K562 (cell line): ENCODE results near the gene METAP1D.

Experiments
- MYC ChIP-seq, 2 experiments: fragments of 250-450 bp in 1 of 2; sonication (Bioruptor Pico) in 1 of 2; IDR thresholded peaks; 2 replicates each; pipeline versions ENCODE4 v1.5.1 to v1.6.1; 2012 to 2021; ENCODE audit warnings: low read depth in 2 of 2, borderline replicate concordance in 1 of 2, improper control_type of control experiment in 1 of 2, low read length in 1 of 2, mild to moderate bottlenecking in 1 of 2, moderate library complexity in 1 of 2
- ZNF133 ChIP-seq: fragments of 250-450 bp; sonication (Bioruptor Pico); IDR thresholded peaks from 2 replicates; pipeline ENCODE4 v1.4.0; 2020; ENCODE audit warnings: mild to moderate bottlenecking
- TF ChIP-seq, protein P1 (sequence below), 2 experiments: IDR thresholded peaks in 1 of 2; conservative IDR thresholded peaks in 1 of 2; 2 replicates each; pipeline ENCODE4 v1.6.1; 2016; ENCODE audit warnings: low read depth in 2 of 2, mild to moderate bottlenecking in 1 of 2, missing compliant biosample characterization in 1 of 2, missing genetic modification characterization in 1 of 2, moderate library complexity in 1 of 2
- TF ChIP-seq, protein P2 (sequence below), 2 experiments: fragments of 450-650 bp; IDR thresholded peaks; 2 replicates each; pipeline ENCODE4 v1.6.1; 2018; ENCODE audit warnings: mild to moderate bottlenecking in 2 of 2, low read depth in 1 of 2; ENCODE audit not compliant: partially characterized antibody in 2 of 2

DNA sequence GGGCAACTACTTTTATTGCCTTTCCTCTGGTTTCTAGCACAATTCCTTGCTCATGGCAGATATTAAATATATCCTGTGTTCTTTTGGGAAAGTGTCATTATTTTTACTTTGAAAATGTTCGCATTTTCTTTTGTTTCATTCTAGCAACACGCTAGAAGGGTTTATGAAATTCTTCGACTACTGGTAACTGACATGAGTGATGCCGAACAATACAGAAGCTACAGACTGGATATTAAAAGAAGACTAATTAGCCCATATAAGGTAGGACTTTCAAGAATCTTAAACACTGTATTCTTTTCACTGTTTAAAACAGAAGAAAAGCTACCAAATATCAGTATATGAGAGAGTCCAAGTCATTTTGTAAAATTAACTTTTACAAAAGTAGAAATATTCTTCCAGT is 20.6 kb upstream of the METAP1D start:
- TF ChIP-seq, protein P1, sequence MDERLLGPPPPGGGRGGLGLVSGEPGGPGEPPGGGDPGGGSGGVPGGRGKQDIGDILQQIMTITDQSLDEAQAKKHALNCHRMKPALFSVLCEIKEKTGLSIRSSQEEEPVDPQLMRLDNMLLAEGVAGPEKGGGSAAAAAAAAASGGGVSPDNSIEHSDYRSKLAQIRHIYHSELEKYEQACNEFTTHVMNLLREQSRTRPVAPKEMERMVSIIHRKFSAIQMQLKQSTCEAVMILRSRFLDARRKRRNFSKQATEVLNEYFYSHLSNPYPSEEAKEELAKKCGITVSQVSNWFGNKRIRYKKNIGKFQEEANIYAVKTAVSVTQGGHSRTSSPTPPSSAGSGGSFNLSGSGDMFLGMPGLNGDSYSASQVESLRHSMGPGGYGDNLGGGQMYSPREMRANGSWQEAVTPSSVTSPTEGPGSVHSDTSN (CRISPR knock-in tag; IDR thresholded peaks at IDR 0.05; ENCODE audit: low read depth) = no peak
- TF ChIP-seq, protein P1 (tag; conservative IDR thresholded peaks at IDR 0.05; ENCODE audit: low read depth) = no peak
- TF ChIP-seq ZNF133 (CRISPR knock-in tag) = no peak
- TF ChIP-seq MYC (IDR thresholded peaks at IDR 0.05; ENCODE audit: low read depth, low read length) = no peak
- TF ChIP-seq MYC (CRISPR knock-in tag; IDR thresholded peaks at IDR 0.05; ENCODE audit: borderline replicate concordance, low read depth) = no peak
- TF ChIP-seq, protein P2, sequence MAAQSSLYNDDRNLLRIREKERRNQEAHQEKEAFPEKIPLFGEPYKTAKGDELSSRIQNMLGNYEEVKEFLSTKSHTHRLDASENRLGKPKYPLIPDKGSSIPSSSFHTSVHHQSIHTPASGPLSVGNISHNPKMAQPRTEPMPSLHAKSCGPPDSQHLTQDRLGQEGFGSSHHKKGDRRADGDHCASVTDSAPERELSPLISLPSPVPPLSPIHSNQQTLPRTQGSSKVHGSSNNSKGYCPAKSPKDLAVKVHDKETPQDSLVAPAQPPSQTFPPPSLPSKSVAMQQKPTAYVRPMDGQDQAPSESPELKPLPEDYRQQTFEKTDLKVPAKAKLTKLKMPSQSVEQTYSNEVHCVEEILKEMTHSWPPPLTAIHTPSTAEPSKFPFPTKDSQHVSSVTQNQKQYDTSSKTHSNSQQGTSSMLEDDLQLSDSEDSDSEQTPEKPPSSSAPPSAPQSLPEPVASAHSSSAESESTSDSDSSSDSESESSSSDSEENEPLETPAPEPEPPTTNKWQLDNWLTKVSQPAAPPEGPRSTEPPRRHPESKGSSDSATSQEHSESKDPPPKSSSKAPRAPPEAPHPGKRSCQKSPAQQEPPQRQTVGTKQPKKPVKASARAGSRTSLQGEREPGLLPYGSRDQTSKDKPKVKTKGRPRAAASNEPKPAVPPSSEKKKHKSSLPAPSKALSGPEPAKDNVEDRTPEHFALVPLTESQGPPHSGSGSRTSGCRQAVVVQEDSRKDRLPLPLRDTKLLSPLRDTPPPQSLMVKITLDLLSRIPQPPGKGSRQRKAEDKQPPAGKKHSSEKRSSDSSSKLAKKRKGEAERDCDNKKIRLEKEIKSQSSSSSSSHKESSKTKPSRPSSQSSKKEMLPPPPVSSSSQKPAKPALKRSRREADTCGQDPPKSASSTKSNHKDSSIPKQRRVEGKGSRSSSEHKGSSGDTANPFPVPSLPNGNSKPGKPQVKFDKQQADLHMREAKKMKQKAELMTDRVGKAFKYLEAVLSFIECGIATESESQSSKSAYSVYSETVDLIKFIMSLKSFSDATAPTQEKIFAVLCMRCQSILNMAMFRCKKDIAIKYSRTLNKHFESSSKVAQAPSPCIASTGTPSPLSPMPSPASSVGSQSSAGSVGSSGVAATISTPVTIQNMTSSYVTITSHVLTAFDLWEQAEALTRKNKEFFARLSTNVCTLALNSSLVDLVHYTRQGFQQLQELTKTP (IDR thresholded peaks at IDR 0.05; ENCODE audit: low read depth in 1 of 2, partially characterized antibody in 2 of 2) = no peak
